Sigmoid colon (tissue), 4 donors: ENCODE results near the gene TCF7L2.

Experiments
- CTCF ChIP-seq, 4 experiments: fragments of 450-650 bp in 3 of 4; fragments of 200-600 bp in 1 of 4; IDR thresholded peaks; one replicate each; pipeline ENCODE4 v1.5.1; 2016 to 2019; ENCODE audit warnings: antibody characterized with exemption in 4 of 4, mild to moderate bottlenecking in 3 of 4, moderate library complexity in 2 of 4
- EP300 ChIP-seq, 4 donors: sonication (generic); formaldehyde crosslinking; IDR thresholded peaks; one replicate each; pipeline ENCODE4 v1.6.1; 2017; ENCODE audit warnings: antibody characterized with exemption in 4 of 4

GRCh38 chr10:112913661-112914287 is 36.3 kb upstream of the TCF7L2 start:
- TF ChIP-seq CTCF (IDR thresholded peaks at IDR 0.05), result no peak
- no peak for TF ChIP-seq EP300 (IDR thresholded peaks at IDR 0.05)
